Dedifferentiated amniotic fluid mesenchymal stem cell (primary cell): ENCODE measurements around the gene UBQLN3.

Experiments used
- DNase-seq: peaks from one replicate; pipeline ENCODE4 v3.0.0-alpha.2; 2016; ENCODE audit errors: extremely low spot score

The UBQLN3 gene

DNA sequence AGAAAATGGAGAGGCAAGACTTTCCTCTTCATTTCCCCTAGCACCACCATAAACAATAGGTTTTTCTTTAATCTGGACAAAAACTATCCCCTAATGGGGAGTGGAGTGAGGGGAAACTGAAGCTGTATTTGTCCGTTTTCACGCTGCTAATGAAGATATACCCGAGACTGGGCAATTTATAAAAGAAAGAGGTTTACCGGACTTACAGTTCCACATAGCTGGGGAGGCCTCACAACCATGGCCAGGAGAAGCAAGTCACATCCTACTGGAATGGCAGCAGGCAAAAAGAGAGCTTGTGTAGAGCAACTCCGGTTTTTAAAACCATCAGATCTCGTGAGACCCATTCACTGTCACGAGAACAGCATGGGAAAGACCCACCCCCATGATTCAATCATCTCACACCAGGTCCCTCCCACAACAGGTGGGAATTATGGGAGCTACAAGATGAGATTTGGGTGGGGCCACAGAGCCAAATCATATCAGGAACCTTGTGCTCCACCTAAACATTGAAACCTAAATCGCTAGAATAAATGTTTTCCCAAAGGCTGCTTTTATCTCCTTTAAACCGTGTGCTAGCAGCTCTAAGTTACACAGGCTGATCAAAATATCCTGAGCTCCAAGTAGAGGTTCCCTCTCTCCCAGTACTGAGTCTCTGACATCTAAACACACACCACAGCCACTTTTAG is 4.3 kb downstream of the UBQLN3 start:
- DNase-seq: no peak

GRCh38 chr11:5504403-5504921 is 5.3 kb downstream of the UBQLN3 start:
- DNase-seq: no peak

- no peak for DNase-seq
Observed at GRCh38 chr11:5500393-5500801, 9.4 kb downstream of the UBQLN3 start.

- no peak for DNase-seq
Observed at GRCh38 chr11:5499671-5500070, 10.1 kb downstream of the UBQLN3 start.

DNA sequence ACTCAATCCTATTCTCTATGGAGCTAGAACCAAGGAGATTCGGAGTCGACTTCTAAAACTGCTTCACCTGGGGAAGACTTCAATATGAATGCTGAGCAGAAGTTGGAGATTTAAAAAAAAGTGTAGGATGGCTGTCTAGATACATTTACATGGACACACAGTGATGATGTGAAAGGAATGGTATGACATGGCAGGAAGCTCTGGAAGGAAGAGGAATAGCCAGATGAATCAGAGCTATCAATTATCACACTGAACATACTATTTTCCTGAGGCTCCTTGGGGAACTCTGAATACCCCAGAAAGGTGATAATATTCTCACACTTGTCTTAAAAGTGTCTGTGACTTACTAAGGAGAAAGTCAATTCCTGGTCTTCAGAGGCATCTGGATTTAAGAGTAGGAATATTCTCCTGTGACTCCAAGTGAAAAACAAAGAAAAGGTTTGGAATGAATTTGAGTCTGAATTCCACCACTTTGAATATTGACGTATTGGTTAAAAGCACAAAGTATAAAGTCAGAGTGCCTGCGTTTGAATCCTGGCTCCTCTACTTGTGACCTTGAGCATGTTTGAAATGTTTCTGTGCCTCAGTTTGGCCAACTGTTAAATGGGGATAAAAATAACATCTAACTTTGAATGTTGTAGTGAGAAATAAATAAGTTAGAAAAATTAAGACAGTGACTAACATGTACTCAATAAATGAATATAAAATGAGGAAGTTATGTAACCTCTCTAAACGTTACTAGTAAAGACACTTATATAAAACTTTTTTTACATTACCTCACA is 20.0 kb downstream of the UBQLN3 start:
- DNase-seq: no peak

DNA sequence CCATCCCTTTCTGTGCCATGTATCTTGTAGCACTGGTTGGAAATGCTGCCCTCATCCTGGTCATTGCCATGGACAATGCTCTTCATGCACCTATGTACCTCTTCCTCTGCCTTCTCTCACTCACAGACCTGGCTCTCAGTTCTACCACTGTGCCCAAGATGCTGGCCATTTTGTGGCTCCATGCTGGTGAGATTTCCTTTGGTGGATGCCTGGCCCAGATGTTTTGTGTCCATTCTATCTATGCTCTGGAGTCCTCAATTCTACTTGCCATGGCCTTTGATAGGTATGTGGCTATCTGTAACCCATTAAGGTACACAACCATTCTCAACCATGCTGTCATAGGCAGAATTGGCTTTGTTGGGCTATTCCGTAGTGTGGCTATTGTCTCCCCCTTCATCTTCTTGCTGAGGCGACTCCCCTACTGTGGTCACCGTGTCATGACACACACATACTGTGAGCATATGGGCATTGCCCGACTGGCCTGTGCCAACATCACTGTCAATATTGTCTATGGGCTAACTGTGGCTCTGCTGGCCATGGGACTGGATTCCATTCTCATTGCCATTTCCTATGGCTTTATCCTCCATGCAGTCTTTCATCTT is 20.9 kb downstream of the UBQLN3 start:
- DNase-seq: no peak

- DNase-seq: no peak
Observed at GRCh38 chr11:5488385-5488784, 21.4 kb downstream of the UBQLN3 start, which contains the start of gene OR52D1. Gene OR52D1 (plus strand): TSS chr11:5488685. CDS start chr11:5488707, 22 bp downstream.

DNA sequence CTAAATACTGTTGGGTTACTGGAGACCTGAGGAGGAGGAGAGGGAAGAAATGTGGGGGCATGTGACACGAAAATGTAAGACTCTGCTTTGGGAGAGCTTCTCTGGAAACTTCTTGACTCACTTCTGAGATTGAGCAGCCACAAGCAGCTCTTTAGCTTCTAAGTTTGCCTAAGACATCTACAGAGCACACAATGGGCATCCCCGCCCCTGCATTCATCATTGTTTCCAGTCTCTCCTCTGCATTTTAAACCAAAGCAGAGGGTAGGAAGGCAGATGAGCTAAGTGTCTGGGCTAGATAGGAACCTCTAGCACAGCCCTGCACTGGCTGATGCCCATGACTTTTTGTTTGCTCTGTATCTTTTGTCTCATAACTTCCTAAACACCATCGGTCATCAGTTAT is 23.3 kb downstream of the UBQLN3 start:
- no peak for DNase-seq

- DNase-seq: no peak
Observed at GRCh38 chr11:5486003-5486402, 23.8 kb downstream of the UBQLN3 start.

- peak; percentile 65 for DNase-seq
Observed at GRCh38 chr11:5476186-5476819, 33.5 kb downstream of the UBQLN3 start.

GRCh38 chr11:5473921-5474320 is 35.8 kb downstream of the UBQLN3 start:
- no peak for DNase-seq

DNA sequence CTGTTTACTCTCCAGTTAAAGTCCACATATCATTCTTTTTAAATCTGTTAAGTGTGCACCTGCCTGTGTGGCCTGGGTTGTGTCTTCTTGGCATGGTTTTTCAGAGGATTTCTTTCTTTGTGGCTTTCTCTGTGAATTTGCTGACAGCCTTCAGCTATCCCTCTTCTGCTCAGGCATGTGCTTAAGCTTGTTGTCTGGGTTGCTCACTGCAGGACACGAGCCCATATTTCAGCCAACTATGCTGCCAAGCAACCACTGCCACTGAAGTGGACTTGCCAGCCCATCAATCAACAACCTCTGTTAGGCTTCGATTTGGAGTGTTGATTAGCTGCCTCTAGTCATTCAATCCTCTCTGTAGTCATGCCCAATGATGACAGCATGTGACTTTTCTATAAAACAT is 42.2 kb downstream of the UBQLN3 start:
- DNase-seq: no peak

DNA sequence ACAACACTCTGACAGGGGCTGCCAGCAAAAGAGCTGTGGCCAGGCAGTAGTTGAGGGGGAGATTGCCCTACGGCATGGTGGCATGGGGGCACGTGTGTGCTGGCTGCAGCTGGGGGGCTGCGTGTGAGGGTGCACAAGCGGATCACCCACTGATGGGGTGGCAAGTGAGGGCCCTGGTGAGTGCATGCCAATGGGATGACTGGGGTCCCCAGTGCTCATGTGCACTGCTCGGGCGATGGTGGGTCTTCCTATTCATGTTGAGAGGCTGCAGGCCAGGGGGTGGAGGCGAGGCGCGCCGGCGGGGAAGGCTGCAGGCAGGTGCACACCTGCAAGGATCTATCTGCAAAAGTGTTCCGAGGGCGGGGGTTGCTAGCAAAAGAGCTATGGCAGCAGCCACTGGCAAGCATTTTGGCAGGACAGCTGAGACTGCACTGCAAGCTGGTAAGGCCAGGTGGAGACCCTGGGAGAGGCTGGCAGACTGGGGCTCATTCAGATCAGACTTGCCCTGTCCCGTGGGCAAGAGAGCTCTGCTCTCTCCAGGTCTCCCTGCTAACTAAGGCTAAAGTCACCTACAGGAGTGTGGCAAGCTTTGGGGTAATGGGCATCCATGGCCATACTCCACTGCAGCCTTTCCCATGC is 48.7 kb downstream of the UBQLN3 start:
- DNase-seq: no peak
